Neural cell (in vitro differentiated cells): Measurements from ENCODE around the gene IRX4. TPM values are rescaled to one million over a fixed set of nuclear protein-coding genes. Genes with fewer than 3 reads are reported as not detected.

Source experiments
- H2AFZ ChIP-seq: fragments of 200-600, 300-800 bp; sonication (generic), shearing (Covaris generic); 2 replicates; pipeline ENCODE4 v1.6.0; 2014; ENCODE audit warnings: low read depth, mild to moderate bottlenecking, antibody characterized with exemption, low read length, moderate library complexity
- H3F3A ChIP-seq: fragments of 200-600 bp; shearing (Covaris generic); 2 replicates; pipeline ENCODE4 v1.6.1; 2016; ENCODE audit warnings: mild to moderate bottlenecking, moderate library complexity, mixed read lengths, antibody characterized with exemption, low read length; ENCODE audit not compliant: insufficient read depth, poor library complexity, severe bottlenecking
- H3K27ac ChIP-seq: fragments of 200-600, 300-800 bp; sonication (generic), shearing (Covaris generic); 2 replicates; pipeline ENCODE4 v1.5.1; 2014; ENCODE audit warnings: mild to moderate bottlenecking, low read length, moderate library complexity
- H3K27me3 ChIP-seq: fragments of 300-800, 200-600 bp; sonication (generic), shearing (Covaris generic); 2 replicates; pipeline ENCODE4 v1.6.0; 2014; ENCODE audit warnings: mild to moderate bottlenecking, low read depth, low read length, moderate library complexity; ENCODE audit not compliant: insufficient read depth
- H3K36me3 ChIP-seq: fragments of 300-800, 200-600 bp; sonication (generic), shearing (Covaris generic); 2 replicates; pipeline ENCODE4 v1.5.1; 2014; ENCODE audit warnings: mild to moderate bottlenecking, antibody characterized with exemption, low read length, moderate library complexity; ENCODE audit not compliant: insufficient read depth
- H3K4me2 ChIP-seq: fragments of 300-800, 200-600 bp; sonication (generic), shearing (Covaris generic); 2 replicates; pipeline ENCODE4 v1.6.0; 2014; ENCODE audit warnings: mild to moderate bottlenecking, low read length
- H3K4me3 ChIP-seq: fragments of 300-800, 200-600 bp; sonication (generic), shearing (Covaris generic); 2 replicates; pipeline ENCODE4 v1.5.1; 2014; ENCODE audit warnings: mild to moderate bottlenecking, low read length, moderate library complexity
- H3K79me2 ChIP-seq: fragments of 200-600 bp; shearing (Covaris generic); replicated peaks from 2 replicates; pipeline ENCODE4 v1.6.0; 2014; ENCODE audit warnings: mild to moderate bottlenecking, low read length, moderate library complexity; ENCODE audit not compliant: insufficient read depth
- H3K9ac ChIP-seq: fragments of 300-800, 200-600 bp; sonication (generic), shearing (Covaris generic); 2 replicates; pipeline ENCODE4 v1.6.1; 2016; ENCODE audit warnings: mild to moderate bottlenecking, low read length, mixed read lengths
- H3K9me2 ChIP-seq: fragments of 200-600 bp; shearing (Covaris generic); 2 replicates; pipeline ENCODE4 v1.6.1; 2016; ENCODE audit warnings: mild to moderate bottlenecking, low read length, mixed read lengths; ENCODE audit not compliant: insufficient read depth
- H3K9me3 ChIP-seq: fragments of 200-600, 300-800 bp; sonication (generic), shearing (Covaris generic); 2 replicates; pipeline ENCODE4 v1.6.1; 2016; ENCODE audit warnings: mild to moderate bottlenecking, mixed run types, low read length, moderate library complexity, mixed read lengths
- H4K20me1 ChIP-seq: fragments of 200-600 bp; shearing (Covaris generic); 2 replicates; pipeline ENCODE4 v1.6.1; 2016; ENCODE audit warnings: mild to moderate bottlenecking, mixed run types; ENCODE audit not compliant: insufficient read depth
- CTCF ChIP-seq: fragments of 450-650 bp; IDR thresholded peaks from 2 replicates; pipeline ENCODE4 v1.5.1; 2014; ENCODE audit warnings: antibody characterized with exemption, mild to moderate bottlenecking, moderate library complexity; ENCODE audit not compliant: poor library complexity, severe bottlenecking
- EP300 ChIP-seq: fragments of 450-650 bp; conservative IDR thresholded peaks from 2 replicates; pipeline ENCODE4 v1.6.1; 2014; ENCODE audit warnings: antibody characterized with exemption, mild to moderate bottlenecking, moderate library complexity; ENCODE audit not compliant: poor library complexity, severe bottlenecking
- EZH2 ChIP-seq: fragments of 200-600, 300-800 bp; shearing (Covaris generic), sonication (generic); IDR thresholded peaks from 2 replicates; pipeline ENCODE4 v1.6.1; 2014; ENCODE audit warnings: antibody characterized with exemption, low read length, borderline replicate concordance, mild to moderate bottlenecking; ENCODE audit not compliant: insufficient read depth, poor library complexity, severe bottlenecking
- MXI1 ChIP-seq: fragments of 450-650 bp; conservative IDR thresholded peaks from 2 replicates; pipeline ENCODE4 v1.6.1; 2014; ENCODE audit warnings: antibody characterized with exemption, mild to moderate bottlenecking; ENCODE audit not compliant: poor library complexity, severe bottlenecking
- POLR2AphosphoS5 ChIP-seq: IDR thresholded peaks from 2 replicates; pipeline ENCODE4 v1.6.1; 2012
- RAD21 ChIP-seq: fragments of 450-650 bp; conservative IDR thresholded peaks from 2 replicates; pipeline ENCODE4 v1.6.1; 2014; ENCODE audit warnings: antibody characterized with exemption, mild to moderate bottlenecking, moderate library complexity
- REST ChIP-seq: IDR thresholded peaks from 2 replicates; pipeline ENCODE4 v1.6.1; 2012; ENCODE audit warnings: borderline replicate concordance
- SMC3 ChIP-seq: fragments of 450-650 bp; conservative IDR thresholded peaks from 2 replicates; pipeline ENCODE4 v1.6.1; 2014; ENCODE audit warnings: antibody characterized with exemption, mild to moderate bottlenecking, moderate library complexity; ENCODE audit not compliant: poor library complexity
- TAF1 ChIP-seq: IDR thresholded peaks from 2 replicates; pipeline ENCODE4 v1.6.1; 2012; ENCODE audit warnings: low read depth
- polyA plus RNA-seq: library from polyadenylated mRNA; depleted of rRNA; stranded (reverse); fragments of >200 nt; gene quantifications from 2 replicates; pipeline ENCODE4 v1.2.3, GENCODE V29; 2014

The IRX4 gene
- polyA plus RNA-seq, 1 donor from 2014 or later: not detected

GRCh38 chr5:1919750-1920149, 37.0 kb upstream of the IRX4 start:
- Histone ChIP-seq H2AFZ (no peak overlapping the region), H3K27ac (no peak overlapping the region), H3K27me3 (no peaks in the 10 kb centered on the region), H3K9me3 (no peaks in the 10 kb centered on the region), H3K9me2 (no peaks in the 10 kb centered on the region), H3K79me2 (no peaks in the 10 kb centered on the region), H3K9ac (no peak overlapping the region), H3K4me3 (no peak overlapping the region), H3K36me3 (no peaks in the 10 kb centered on the region), H3K4me2 (no peak overlapping the region), H3F3A (no peaks in the 10 kb centered on the region), H4K20me1 (no peaks in the 10 kb centered on the region)
- no peak for TF ChIP-seq CTCF
- no peak for TF ChIP-seq EP300
- no peak for TF ChIP-seq REST
- TF ChIP-seq EZH2: no peak
- TF ChIP-seq TAF1: no peak
- TF ChIP-seq MXI1: no peak
- TF ChIP-seq POLR2AphosphoS5: no peak
- TF ChIP-seq RAD21: no peak
- TF ChIP-seq SMC3: no peak

- H3K9ac ChIP-seq: no peak overlapping the region
- TF ChIP-seq CTCF (no peak), EZH2 (no peak), TAF1 (no peak), MXI1 (no peak), POLR2AphosphoS5 (no peak), EP300 (no peak), SMC3 (no peak), REST (no peak), RAD21 (no peak)
- no peaks in the 10 kb centered on the region for H3K79me2 ChIP-seq
- no peaks in the 10 kb centered on the region for H4K20me1 ChIP-seq
- H3K27ac ChIP-seq: no peak overlapping the region
- H3K36me3 ChIP-seq: no peaks in the 10 kb centered on the region
- H3K9me3 ChIP-seq: no peaks in the 10 kb centered on the region
- no peak overlapping the region for H3K4me2 ChIP-seq
- H3K9me2 ChIP-seq: no peaks in the 10 kb centered on the region
- H3F3A ChIP-seq: no peaks in the 10 kb centered on the region
- H2AFZ ChIP-seq: no peak overlapping the region
- H3K4me3 ChIP-seq: no peak overlapping the region
- no peaks in the 10 kb centered on the region for H3K27me3 ChIP-seq
Measured at GRCh38 chr5:1919209-1919566, 36.5 kb upstream of the IRX4 start.
